Measurements from ENCODE around the gene EDC3. TPM values are rescaled to one million over a fixed set of nuclear protein-coding genes. Genes with fewer than 3 reads are reported as not detected.

The EDC3 gene
- total and polyA plus RNA-seq, 7 donors: 7.8 to 24.1 (median 19.6) TPM

GRCh38 chr15:74635228-74635627 lies 60.6 kb downstream of the EDC3 start:
- WGBS, 3 donors: 12 to 26% (median 18%) methylated on average over 5 of the region's 5 CpGs
- intact Hi-C loops (cut with DNase I): loop anchor here (1.0 to 10.0 kb wide), 2 partner anchors 133 to 320 kb away; partner anchors contain the start of gene RPP25 (in 1 of the 2)
- Histone ChIP-seq H3K4me3 (no peak overlapping the region), H3K27me3 (ENCODE audit: insufficient read depth in 3 of 3, low read length in 2 of 3) (no peaks in the 10 kb centered on the region), H3K36me3 (ENCODE audit: insufficient read depth in 1 of 2, low read depth in 1 of 2) (peaks cover 3 to 98% of the 10 kb centered on the region in 2 donors), H3K4me1 (no peaks in the 10 kb centered on the region), H3K9me3 (no peaks in the 10 kb centered on the region), H3K27ac (no peak overlapping the region)
- ATAC-seq (peak; percentile 78 to 84 (median 80)), DNase-seq (peak; percentile 66 to 83)
- TF ChIP-seq CTCF (IDR thresholded peaks at IDR 0.05): peak; percentile 90

- intact Hi-C loops (cut with DNase I): loop anchor here (1.0 to 10.0 kb wide), 3 partner anchors 259 to 324 kb away; partner anchors contain the start of gene RPP25 (in 2 of the 2)
- Histone ChIP-seq H3K36me3 (ENCODE audit: insufficient read depth in 1 of 2, low read depth in 1 of 2) (peaks cover 6 to 98% of the 10 kb centered on the region in 2 donors), H3K9me3 (no peaks in the 10 kb centered on the region), H3K27me3 (ENCODE audit: insufficient read depth in 3 of 3, low read length in 2 of 3) (no peaks in the 10 kb centered on the region), H3K4me1 (no peaks in the 10 kb centered on the region), H3K27ac (no peak overlapping the region), H3K4me3 (no peak overlapping the region)
- no peak for TF ChIP-seq CTCF (IDR thresholded peaks at IDR 0.05)
- WGBS, 3 donors: 62 to 85% (median 78%) methylated on average over 2 of the region's 2 CpGs
- no peak for ATAC-seq
- DNase-seq: no peak
Measured at GRCh38 chr15:74633781-74634180, 62.0 kb downstream of the EDC3 start.

- WGBS, 3 donors: 73 to 88% (median 77%) methylated on average over 9 of the region's 9 CpGs
- Histone ChIP-seq H3K9me3 (no peaks in the 10 kb centered on the region), H3K4me3 (no peak overlapping the region), H3K4me1 (no peaks in the 10 kb centered on the region), H3K36me3 (ENCODE audit: insufficient read depth in 1 of 2, low read depth in 1 of 2) (peaks cover 10 to 99% of the 10 kb centered on the region in 2 donors), H3K27ac (no peak overlapping the region), H3K27me3 (ENCODE audit: insufficient read depth in 3 of 3, low read length in 2 of 3) (no peaks in the 10 kb centered on the region)
- ATAC-seq (no peak), DNase-seq (no peak)
- TF ChIP-seq CTCF (IDR thresholded peaks at IDR 0.05): no peak
- intact Hi-C loops (cut with DNase I): loop anchor here (5.0 to 10.0 kb wide), 2 partner anchors 322 to 325 kb away; partner anchors contain the start of gene RPP25 (in 2 of the 2)
Measured at GRCh38 chr15:74632601-74633000, 63.2 kb downstream of the EDC3 start.

GRCh38 chr15:74631935-74632560 lies 63.8 kb downstream of the EDC3 start:
- H3K36me3 ChIP-seq (ENCODE audit: insufficient read depth in 1 of 2, low read depth in 1 of 2): peaks cover 10 to 99% of the 10 kb centered on the region in 2 donors
- no peaks in the 10 kb centered on the region for H3K4me1 ChIP-seq
- peak; percentile 55 to 81 for DNase-seq
- H3K27me3 ChIP-seq (ENCODE audit: insufficient read depth in 3 of 3, low read length in 2 of 3): no peaks in the 10 kb centered on the region
- peak; percentile 76 for TF ChIP-seq CTCF (IDR thresholded peaks at IDR 0.05)
- ATAC-seq: peak; percentile 62 to 77 (median 72)
- no peak overlapping the region for H3K27ac ChIP-seq
- no peak overlapping the region for H3K4me3 ChIP-seq
- WGBS, 3 donors: 63 to 75% (median 74%) methylated on average over 8 of the region's 8 CpGs
- intact Hi-C loops (cut with DNase I): loop anchor here (5.0 to 10.0 kb wide), 2 partner anchors 323 to 325 kb away; partner anchors contain the start of gene RPP25 (in 2 of the 2)
- no peaks in the 10 kb centered on the region for H3K9me3 ChIP-seq

Measured in psoas muscle (tissue), 8 donors.